ENCODE results near the gene KPNA4.

DNA sequence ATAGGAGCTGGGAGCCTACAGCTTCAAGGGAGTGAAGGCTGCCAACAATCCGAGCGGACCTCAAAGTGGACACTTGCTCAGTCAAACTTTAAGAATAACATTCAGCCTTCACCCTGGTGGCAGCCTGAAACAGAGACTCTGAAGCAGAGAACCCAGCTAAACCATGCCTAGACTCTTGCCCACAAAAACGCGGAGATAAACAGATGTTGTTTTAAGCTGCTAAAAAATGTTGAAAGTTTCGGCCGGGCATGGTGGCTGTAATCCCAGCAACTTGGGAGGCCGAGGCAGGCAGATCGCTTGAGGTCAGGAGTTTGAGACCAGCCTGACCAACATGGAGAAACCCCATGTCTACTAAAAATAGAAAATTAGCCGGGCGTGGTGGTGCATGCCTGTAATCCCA, 86.0 kb downstream of the KPNA4 start:
- no peak for TF ChIP-seq CTCF (IDR thresholded peaks at IDR 0.05; ENCODE audit: insufficient read depth, low read length)
- TF ChIP-seq POLR2AphosphoS5 (IDR thresholded peaks at IDR 0.05; ENCODE audit: low read depth), result no peak
- TF ChIP-seq, protein P1, sequence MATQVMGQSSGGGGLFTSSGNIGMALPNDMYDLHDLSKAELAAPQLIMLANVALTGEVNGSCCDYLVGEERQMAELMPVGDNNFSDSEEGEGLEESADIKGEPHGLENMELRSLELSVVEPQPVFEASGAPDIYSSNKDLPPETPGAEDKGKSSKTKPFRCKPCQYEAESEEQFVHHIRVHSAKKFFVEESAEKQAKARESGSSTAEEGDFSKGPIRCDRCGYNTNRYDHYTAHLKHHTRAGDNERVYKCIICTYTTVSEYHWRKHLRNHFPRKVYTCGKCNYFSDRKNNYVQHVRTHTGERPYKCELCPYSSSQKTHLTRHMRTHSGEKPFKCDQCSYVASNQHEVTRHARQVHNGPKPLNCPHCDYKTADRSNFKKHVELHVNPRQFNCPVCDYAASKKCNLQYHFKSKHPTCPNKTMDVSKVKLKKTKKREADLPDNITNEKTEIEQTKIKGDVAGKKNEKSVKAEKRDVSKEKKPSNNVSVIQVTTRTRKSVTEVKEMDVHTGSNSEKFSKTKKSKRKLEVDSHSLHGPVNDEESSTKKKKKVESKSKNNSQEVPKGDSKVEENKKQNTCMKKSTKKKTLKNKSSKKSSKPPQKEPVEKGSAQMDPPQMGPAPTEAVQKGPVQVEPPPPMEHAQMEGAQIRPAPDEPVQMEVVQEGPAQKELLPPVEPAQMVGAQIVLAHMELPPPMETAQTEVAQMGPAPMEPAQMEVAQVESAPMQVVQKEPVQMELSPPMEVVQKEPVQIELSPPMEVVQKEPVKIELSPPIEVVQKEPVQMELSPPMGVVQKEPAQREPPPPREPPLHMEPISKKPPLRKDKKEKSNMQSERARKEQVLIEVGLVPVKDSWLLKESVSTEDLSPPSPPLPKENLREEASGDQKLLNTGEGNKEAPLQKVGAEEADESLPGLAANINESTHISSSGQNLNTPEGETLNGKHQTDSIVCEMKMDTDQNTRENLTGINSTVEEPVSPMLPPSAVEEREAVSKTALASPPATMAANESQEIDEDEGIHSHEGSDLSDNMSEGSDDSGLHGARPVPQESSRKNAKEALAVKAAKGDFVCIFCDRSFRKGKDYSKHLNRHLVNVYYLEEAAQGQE (IDR thresholded peaks at IDR 0.05; ENCODE audit: insufficient replicate concordance, low read depth), result no peak
- no peak for TF ChIP-seq SPI1 (IDR thresholded peaks at IDR 0.05; ENCODE audit: borderline replicate concordance, low read depth)
- no peak for TF ChIP-seq GABPA (IDR thresholded peaks at IDR 0.05; ENCODE audit: low read depth)

Measured in HL-60 (cell line).